Transverse colon (tissue), 4 donors: ENCODE measurements around the gene GBF1.

Source experiments
- POLR2AphosphoS5 ChIP-seq, 3 donors: sonication (generic); formaldehyde crosslinking; IDR thresholded peaks; one replicate each; pipeline ENCODE4 v1.6.1; 2016; ENCODE audit warnings: antibody characterized with exemption in 3 of 3
- TF ChIP-seq, protein P1 (sequence below), 5 experiments: fragments of 200-600 bp in 3 of 5; fragments of 450-650 bp in 2 of 5; sonication (generic) in 3 of 5; IDR thresholded peaks; 1 replicate in 2 of 5; 2 replicates in 3 of 5; pipeline ENCODE4 v1.5.1; 2016 to 2017; ENCODE audit warnings: antibody characterized with exemption in 5 of 5, inconsistent platforms in 3 of 5, mild to moderate bottlenecking in 2 of 5, moderate library complexity in 1 of 5

DNA sequence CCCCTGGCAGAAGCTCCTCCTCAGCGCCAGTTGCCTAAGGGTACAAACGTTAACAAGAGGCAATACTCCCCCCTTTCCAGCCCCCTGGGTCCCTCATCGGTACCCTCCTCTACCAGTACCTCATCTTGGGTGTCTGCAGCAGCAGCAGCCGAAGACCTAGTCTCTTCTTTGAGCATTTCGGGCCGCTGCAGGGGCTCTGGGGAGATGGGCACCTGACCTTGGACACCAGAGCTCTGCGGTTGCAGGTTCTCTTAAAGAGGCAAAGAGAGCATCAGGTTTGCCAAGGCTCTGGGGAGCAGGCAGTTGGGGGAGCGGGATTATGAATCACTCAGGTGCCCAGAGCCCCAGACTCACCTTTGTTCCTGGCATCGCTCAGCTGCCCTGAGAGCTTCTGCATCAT is 178.8 kb downstream of the GBF1 start:
- TF ChIP-seq POLR2AphosphoS5 (IDR thresholded peaks at IDR 0.05), result no peak
- TF ChIP-seq, protein P1, sequence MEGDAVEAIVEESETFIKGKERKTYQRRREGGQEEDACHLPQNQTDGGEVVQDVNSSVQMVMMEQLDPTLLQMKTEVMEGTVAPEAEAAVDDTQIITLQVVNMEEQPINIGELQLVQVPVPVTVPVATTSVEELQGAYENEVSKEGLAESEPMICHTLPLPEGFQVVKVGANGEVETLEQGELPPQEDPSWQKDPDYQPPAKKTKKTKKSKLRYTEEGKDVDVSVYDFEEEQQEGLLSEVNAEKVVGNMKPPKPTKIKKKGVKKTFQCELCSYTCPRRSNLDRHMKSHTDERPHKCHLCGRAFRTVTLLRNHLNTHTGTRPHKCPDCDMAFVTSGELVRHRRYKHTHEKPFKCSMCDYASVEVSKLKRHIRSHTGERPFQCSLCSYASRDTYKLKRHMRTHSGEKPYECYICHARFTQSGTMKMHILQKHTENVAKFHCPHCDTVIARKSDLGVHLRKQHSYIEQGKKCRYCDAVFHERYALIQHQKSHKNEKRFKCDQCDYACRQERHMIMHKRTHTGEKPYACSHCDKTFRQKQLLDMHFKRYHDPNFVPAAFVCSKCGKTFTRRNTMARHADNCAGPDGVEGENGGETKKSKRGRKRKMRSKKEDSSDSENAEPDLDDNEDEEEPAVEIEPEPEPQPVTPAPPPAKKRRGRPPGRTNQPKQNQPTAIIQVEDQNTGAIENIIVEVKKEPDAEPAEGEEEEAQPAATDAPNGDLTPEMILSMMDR (IDR thresholded peaks at IDR 0.05), result no peak
